Inflammatory macrophage treated with lipopolysaccharide for 1 hour (primary cell): ENCODE results near the gene POU2AF3.

Experiments used
- DNase-seq, 2 donors: peaks; one replicate each; pipeline ENCODE4 v3.0.0-alpha.2; 2020 to 2022

POU2AF3 gene

DNA sequence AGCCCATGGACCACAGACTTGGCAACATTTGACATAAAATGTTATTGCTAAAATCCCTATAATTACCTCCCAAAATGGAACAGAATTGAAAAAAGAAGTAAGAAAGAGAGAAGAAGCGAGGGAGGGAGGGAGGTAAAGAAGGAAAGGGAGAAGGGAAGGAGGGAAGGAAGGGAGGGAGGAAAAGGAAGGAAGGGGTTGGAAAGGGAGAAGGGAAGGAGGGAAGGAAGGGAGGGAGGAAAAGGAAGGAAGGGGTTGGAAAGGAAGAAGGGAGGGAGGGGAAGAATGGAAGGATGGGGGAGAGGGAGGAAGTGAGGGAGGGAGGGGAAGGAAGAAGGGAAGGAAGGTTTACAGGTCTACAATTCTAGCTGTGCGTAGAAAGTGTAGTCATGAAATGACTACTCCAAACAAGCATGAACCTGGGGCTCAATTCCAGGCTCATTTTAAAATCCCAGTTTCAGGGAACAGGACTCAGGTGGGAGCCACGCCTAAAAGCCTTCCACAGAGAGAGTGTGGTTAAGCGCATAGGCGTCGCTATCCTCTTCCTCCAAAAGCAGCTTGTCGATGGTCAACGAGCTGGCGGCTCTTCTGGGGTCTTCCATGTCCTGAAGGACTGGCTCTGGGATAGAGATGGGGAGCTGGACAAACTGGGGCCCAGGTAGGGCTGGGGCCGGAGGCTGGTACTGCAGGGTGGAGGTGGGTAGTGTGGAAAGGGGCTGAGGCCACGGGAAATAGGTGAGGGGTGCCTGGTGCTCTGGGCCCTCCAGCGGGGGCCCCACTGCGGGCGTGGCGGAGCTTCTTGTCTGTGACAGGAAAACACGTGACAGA, 55.6 kb downstream of the POU2AF3 start:
- DNase-seq: no peak

GRCh38 chr11:111354601-111354891, 56.2 kb downstream of the POU2AF3 start:
- DNase-seq: no peak

DNA sequence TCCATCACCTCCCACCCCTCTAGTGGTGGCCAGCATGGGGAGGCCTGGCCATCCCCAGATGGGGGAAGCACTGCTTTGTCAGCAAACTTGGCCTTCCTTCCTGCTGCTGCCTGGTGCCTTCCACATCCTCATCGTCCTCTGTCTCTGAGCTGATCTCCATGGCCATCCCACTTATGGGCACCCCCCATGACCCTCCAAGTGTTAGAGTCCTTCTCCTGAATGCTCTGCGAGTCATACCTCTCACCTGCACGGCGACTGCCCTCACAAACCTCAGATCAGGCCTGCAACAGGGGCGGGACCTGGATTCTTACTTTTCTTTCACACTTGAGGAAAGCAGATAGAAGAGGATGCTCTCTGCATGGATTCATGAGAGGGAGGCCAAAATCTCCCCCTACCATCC, 56.8 kb downstream of the POU2AF3 start:
- no peak for DNase-seq

DNA sequence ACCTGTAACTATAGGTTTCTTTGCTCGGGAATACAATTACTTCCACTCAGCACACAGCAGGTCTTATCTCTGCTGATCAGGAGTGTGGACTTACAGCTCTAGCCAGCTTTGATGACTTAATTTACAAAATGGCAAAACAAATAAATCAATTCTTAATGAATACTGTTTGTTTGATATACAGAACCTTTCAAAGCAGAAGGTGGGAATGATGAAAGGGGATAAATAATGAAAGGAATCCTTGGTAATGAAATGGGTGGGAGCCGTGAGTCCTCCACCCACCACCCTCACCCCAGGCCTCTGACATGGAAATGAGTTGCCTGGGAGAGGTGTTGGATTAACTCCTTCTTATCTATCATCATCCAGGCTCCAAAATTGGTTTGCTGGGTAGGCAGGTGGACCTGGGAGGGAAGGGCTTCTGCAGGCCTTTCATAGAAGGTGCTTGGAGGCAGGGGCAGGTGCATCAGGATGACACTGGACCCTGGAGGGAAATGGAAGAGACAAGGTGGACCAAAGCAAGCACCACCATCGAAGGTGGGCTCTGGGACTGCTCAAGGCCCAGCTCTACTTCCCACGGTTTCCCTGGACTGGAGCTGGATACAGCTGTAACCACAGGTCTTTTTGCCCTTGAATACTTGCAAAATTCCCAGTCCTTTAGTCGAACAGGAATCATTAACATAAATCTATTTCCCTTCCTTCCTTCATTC, 57.8 kb downstream of the POU2AF3 start:
- no peak for DNase-seq

- no peak for DNase-seq
Measured at GRCh38 chr11:111356660-111357048, 58.3 kb downstream of the POU2AF3 start.

DNA sequence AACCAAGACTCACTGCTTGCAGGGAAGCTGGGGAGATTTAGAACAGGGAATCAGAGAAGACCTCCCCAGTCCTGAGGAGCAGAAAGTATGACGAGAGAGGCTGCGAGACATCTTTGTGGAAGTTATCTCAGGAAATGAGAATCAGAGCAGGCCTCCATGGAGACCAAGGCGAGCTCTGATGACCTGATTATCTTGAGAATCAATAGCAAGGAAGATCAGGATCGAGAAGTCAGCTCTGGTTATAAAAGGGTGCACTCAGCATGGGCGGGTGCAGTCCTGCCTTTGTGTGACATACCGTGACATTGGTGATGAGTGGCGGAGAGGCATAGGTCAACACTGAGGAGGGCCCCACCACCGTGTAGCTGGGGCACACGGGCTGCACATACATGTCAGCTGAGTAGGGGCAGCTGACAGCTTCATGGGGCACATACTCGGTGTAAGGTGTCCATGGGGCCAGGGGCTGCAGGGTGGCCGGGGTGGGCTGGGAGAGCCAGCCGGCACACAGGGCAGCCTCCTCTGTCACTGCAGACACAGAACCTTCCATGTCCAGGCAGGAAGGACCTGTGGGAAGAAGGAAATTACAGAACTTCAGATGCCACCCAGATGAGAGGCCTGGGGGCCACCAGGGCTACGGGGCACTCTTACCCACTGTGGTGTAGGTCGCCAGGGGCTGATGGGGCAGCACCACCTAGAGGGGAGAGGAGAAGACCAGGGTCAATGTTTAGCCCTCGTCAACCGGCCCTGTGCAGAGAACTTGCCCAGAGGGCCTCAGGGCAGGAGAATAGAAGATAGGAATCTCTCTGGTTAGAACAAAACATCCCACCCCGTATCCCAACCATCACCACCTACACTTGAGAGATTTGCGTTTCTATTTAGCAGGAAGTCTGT, 59.0 kb downstream of the POU2AF3 start:
- no peak for DNase-seq
